Thyroid gland (tissue), 4 donors: ENCODE results near the gene COMMD6.
A peak's percentile ranks its signal among the peaks of the same experiment; 100 is the strongest.

Experiments
- CTCF ChIP-seq, 6 experiments: fragments of 200-600 bp in 3 of 6; fragments of 450-650 bp in 3 of 6; sonication (generic) in 3 of 6; IDR thresholded peaks; one replicate each; pipeline ENCODE4 v1.5.1; 2016 to 2019; ENCODE audit warnings: antibody characterized with exemption in 6 of 6, mild to moderate bottlenecking in 2 of 6, inconsistent platforms in 1 of 6, moderate library complexity in 1 of 6
- POLR2A ChIP-seq, 2 donors: fragments of 450-650 bp; IDR thresholded peaks; one replicate each; pipeline ENCODE4 v1.6.1; 2017; ENCODE audit warnings: antibody characterized with exemption in 2 of 2, mild to moderate bottlenecking in 2 of 2, moderate library complexity in 1 of 2

DNA sequence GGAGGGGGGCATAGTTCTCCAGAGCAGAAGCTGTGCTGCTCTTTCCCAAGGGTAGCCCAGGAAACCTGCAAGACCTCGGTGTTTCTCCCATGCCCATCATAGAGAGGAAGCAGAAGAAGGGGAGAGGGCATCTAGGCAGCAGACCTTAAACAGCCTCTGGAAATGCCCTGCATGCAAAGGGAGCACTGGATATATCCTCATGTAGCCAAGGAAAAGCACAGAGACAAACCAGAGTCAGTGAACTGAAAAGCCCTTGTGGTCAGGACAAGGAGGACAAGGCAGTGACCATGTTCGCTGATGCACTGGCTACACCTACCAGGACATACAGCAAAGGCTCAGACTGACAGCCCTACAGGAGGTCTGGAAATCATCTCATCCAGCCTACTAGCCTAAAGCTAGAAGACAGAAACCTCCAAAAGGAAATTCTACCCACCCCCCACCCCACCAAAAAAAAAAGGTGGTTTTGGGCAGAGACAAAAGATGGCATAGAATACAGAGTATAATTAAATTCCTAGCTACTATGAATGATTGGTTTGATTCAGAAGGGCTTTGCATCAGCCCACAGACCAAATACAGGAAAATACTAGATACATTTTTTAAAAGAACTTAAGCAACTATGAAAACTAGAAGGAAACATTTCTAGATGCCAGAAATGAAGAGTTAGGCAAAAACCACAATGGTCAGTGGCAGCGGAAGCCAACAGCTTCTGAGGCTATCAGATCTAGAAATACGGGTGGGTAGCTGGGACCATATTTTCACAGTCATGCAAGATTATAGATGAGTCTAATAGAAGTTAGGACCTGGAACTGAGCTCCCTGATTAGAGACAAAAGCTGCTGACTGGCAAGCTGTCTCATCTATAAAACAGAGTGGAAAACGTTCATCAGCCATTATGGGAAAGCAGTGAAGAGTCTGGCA is 51.2 kb downstream of the COMMD6 start:
- TF ChIP-seq CTCF (IDR thresholded peaks at IDR 0.05) (peak in 2 of 6 experiments; percentile 11 to 31), POLR2A (IDR thresholded peaks at IDR 0.05) (no peak)
